ENCODE results near the gene PTPRU.

Gene PTPRU

GRCh38 chr1:29267321-29268070, 31.2 kb downstream of the PTPRU start:
- no peak for DNase-seq (ENCODE audit: low read depth in 2 of 2)

GRCh38 chr1:29269382-29269781, 33.1 kb downstream of the PTPRU start:
- no peak for DNase-seq (ENCODE audit: low read depth in 2 of 2)

- DNase-seq (ENCODE audit: low read depth in 2 of 2): no peak
Measured at GRCh38 chr1:29270929-29271521, 34.7 kb downstream of the PTPRU start.

GRCh38 chr1:29271724-29272123, 35.4 kb downstream of the PTPRU start:
- no peak for DNase-seq (ENCODE audit: low read depth in 2 of 2)

GRCh38 chr1:29272147-29272907, 36.0 kb downstream of the PTPRU start:
- DNase-seq (ENCODE audit: low read depth in 2 of 2): no peak

- no peak for DNase-seq (ENCODE audit: low read depth in 2 of 2)
Measured at GRCh38 chr1:29275435-29275834, 39.1 kb downstream of the PTPRU start.

GRCh38 chr1:29278124-29278523, 41.8 kb downstream of the PTPRU start:
- no peak for DNase-seq (ENCODE audit: low read depth in 2 of 2)

- DNase-seq (ENCODE audit: low read depth in 2 of 2): no peak
Measured at GRCh38 chr1:29279406-29279805, 43.1 kb downstream of the PTPRU start.

- DNase-seq (ENCODE audit: low read depth in 2 of 2): no peak
Measured at GRCh38 chr1:29279951-29280391, 43.6 kb downstream of the PTPRU start.

GRCh38 chr1:29280409-29281131, 44.2 kb downstream of the PTPRU start:
- DNase-seq (ENCODE audit: low read depth in 2 of 2): no peak

- no peak for DNase-seq (ENCODE audit: low read depth in 2 of 2)
Measured at GRCh38 chr1:29281571-29281970, 45.2 kb downstream of the PTPRU start.

GRCh38 chr1:29282135-29282923, 46.0 kb downstream of the PTPRU start:
- no peak for DNase-seq (ENCODE audit: low read depth in 2 of 2)

GRCh38 chr1:29282924-29283803, 46.8 kb downstream of the PTPRU start:
- DNase-seq (ENCODE audit: low read depth in 2 of 2): no peak

GRCh38 chr1:29283804-29284195, 47.5 kb downstream of the PTPRU start:
- no peak for DNase-seq (ENCODE audit: low read depth in 2 of 2)

- DNase-seq (ENCODE audit: low read depth in 2 of 2): no peak
Measured at GRCh38 chr1:29284286-29284960, 48.1 kb downstream of the PTPRU start.

GRCh38 chr1:29284961-29285560, 48.7 kb downstream of the PTPRU start:
- DNase-seq (ENCODE audit: low read depth in 2 of 2): no peak

- DNase-seq (ENCODE audit: low read depth in 2 of 2): no peak
Measured at GRCh38 chr1:29285771-29286170, 49.4 kb downstream of the PTPRU start.

GRCh38 chr1:29286194-29286767, 50.0 kb downstream of the PTPRU start:
- no peak for DNase-seq (ENCODE audit: low read depth in 2 of 2)

GRCh38 chr1:29289493-29289892, 53.2 kb downstream of the PTPRU start:
- no peak for DNase-seq (ENCODE audit: low read depth in 2 of 2)
